MG63 (cell line): ENCODE measurements around the gene PCK2. TPM values are rescaled to one million over a fixed set of nuclear protein-coding genes. Genes with fewer than 3 reads are reported as not detected.

Source experiments
- DNase-seq: peaks from one replicate; pipeline ENCODE4 v3.0.0-alpha.2; 2020
- H3K27me3 ChIP-seq: fragments of 250-450 bp; sonication (Bioruptor Pico); 2 replicates; pipeline ENCODE4 v1.5.1; 2020; ENCODE audit warnings: mild to moderate bottlenecking, moderate library complexity
- H3K36me3 ChIP-seq: fragments of 250-450 bp; sonication (Bioruptor Pico); 2 replicates; pipeline ENCODE4 v1.5.1; 2020; ENCODE audit warnings: mild to moderate bottlenecking, moderate library complexity
- H3K4me3 ChIP-seq: fragments of 250-450 bp; sonication (Bioruptor Pico); 2 replicates; pipeline ENCODE4 v1.5.1; 2020; ENCODE audit warnings: mild to moderate bottlenecking, moderate library complexity
- H3K9me3 ChIP-seq: fragments of 250-450 bp; sonication (Bioruptor Pico); 2 replicates; pipeline ENCODE4 v1.5.1; 2020; ENCODE audit warnings: mild to moderate bottlenecking, moderate library complexity
- total RNA-seq: library from RNA; depleted of rRNA; stranded (reverse); fragments of >200 nt; shearing (Covaris generic); gene quantifications from 2 replicates; pipeline ENCODE4 v1.2.3, GENCODE V29; 2014; ENCODE audit warnings: low replicate concordance

PCK2 gene
- total RNA-seq, 1 experiment from 2014 or later, result 27.5 TPM

DNA sequence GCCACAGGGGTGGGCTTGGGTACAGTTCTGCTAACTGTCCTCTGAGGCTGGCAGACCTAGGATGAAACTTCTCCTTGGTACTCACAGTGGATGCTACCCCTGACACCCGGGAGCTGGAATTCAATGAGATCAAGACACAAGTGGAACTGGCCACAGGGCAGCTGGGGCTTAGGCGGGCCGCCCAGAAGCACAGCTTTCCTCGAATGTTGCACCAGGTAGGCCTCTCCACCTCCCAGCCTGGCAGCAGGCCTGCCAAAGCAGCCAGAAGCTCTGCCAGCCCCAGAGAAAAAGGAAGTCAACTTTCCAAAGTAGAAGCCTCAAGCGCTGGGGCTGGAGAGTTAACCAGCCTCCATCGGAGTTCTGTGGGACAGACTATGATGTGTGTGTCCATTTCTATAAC, 23.1 kb downstream of the PCK2 start:
- Histone ChIP-seq H3K36me3 (no peaks in the 10 kb centered on the region), H3K9me3 (no peaks in the 10 kb centered on the region), H3K4me3 (no peak overlapping the region), H3K27me3 (no peaks in the 10 kb centered on the region)
- no peak for DNase-seq

DNA sequence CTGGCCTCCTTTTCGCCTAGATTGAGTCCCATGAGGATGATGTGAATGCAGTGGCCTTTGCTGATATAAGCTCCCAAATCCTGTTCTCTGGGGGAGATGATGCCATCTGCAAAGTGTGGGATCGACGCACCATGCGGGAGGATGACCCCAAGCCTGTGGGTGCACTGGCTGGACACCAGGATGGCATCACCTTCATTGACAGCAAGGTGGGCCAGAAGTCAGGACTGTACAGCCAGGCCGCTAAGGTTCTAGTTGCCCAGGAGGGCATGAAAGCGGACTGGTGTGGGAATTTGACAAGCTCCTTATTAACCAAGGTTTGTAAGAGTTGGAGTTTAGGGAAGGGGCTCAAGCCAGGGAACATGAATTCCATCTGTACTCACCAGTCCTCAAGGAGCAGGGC, 25.6 kb downstream of the PCK2 start:
- no peaks in the 10 kb centered on the region for H3K27me3 ChIP-seq
- no peaks in the 10 kb centered on the region for H3K9me3 ChIP-seq
- DNase-seq, result no peak
- no peak overlapping the region for H3K4me3 ChIP-seq
- no peaks in the 10 kb centered on the region for H3K36me3 ChIP-seq

DNA sequence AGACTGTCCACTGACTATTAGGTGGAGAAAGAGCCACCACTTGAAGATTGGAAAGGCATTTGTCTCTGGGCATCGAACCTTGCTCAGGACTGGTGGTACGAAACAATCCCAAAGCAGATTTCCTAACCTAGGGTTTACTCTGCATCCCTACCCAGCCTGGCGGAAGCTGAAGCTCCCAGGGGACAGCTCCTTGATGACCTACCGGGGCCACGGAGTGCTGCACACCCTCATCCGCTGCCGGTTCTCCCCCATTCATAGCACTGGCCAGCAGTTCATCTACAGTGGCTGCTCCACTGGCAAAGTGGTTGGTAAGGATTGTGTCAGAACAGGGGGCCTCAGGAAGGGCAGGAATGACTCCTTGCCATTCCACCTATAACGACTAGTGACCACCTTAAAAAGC, 27.1 kb downstream of the PCK2 start:
- Histone ChIP-seq H3K9me3 (no peaks in the 10 kb centered on the region), H3K27me3 (no peaks in the 10 kb centered on the region), H3K4me3 (no peak overlapping the region), H3K36me3 (no peaks in the 10 kb centered on the region)
- no peak for DNase-seq

DNA sequence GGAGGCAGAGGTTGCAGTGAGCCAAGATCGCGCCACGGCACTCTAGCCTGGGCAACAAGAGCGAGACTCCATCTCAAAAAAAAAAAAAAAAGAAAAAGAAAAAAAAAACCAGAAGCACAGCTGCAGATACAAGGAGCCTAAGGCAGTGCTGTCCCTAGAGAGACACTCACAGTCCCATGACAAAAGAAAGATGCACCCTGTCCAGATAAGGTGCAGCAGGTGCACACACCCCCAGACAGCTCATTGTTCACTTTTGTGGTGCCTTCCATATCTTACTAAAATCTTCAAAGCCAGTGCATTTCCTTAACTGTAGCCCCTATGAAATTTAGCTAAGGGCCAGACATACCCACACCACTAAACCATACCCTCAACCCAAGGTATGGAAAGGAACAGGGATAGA, 28.3 kb downstream of the PCK2 start:
- DNase-seq, result no peak
- H3K4me3 ChIP-seq, result no peak overlapping the region
- H3K36me3 ChIP-seq, result no peaks in the 10 kb centered on the region
- H3K9me3 ChIP-seq, result no peaks in the 10 kb centered on the region
- no peaks in the 10 kb centered on the region for H3K27me3 ChIP-seq

DNA sequence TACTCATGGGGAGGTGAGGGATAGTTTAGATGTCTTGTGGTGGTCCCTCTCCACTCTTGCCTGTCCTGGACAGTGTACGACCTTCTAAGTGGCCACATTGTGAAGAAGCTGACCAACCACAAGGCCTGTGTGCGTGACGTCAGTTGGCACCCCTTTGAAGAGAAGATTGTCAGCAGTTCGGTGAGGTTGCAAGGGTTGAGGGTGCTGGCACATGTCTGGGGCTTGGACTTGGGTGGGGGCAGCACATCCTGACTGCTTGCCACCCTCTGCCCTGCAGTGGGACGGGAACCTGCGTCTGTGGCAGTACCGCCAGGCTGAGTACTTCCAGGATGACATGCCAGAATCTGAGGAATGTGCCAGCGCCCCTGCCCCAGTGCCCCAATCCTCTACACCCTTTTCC, 28.8 kb downstream of the PCK2 start:
- DNase-seq, result no peak
- Histone ChIP-seq H3K4me3 (no peak overlapping the region), H3K36me3 (no peaks in the 10 kb centered on the region), H3K27me3 (no peaks in the 10 kb centered on the region), H3K9me3 (no peaks in the 10 kb centered on the region)

DNA sequence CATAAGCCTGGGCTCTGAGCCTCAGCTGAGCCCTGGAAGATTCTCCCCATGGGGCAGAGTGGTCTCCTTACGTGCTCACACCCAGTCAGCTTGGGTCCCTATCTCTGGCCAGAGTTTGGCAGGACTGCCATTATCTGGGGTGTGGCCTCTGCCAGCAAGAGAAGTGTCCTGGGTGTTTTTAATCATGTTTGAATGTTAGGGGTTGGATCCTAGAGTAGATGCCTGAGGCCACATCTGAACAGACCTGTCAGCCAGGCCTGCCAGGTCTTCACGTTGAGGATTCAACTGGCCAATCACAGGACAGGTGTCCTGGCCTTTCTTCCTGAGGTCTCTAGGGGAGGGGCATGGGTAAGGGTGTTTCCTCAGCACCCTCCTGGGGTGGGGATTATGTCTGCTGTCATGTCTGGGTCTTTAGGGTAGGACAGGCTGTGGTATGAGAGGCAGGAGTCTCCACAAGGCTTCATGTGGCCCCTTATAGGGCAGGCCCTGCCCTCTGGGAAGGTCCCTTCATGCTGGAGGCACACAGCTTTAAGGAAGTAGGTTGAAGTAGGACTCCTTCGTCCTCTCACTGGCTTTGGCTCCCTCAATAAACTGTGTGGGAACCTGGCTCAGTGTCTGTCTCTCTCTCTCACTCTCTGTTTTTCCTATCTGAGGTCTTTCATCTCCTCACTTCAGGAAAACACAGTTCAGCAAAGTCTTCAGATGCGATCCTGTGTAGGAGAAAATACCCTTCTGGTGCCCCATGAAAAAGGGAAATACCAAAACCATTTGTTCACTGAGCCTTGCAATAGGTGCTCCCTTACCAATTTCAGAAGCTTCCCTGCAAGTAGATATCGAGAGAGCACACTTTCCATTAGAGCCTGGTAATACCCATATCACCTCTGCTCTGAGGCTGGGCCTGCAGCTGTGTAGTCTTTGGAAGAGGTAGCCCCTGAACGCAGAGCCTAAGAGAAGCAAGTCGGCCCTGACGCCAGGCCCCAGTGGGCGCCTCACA, 29.6 kb downstream of the PCK2 start:
- Histone ChIP-seq H3K36me3 (no peaks in the 10 kb centered on the region), H3K4me3 (no peak overlapping the region), H3K9me3 (no peaks in the 10 kb centered on the region), H3K27me3 (no peaks in the 10 kb centered on the region)
- no peak for DNase-seq

DNA sequence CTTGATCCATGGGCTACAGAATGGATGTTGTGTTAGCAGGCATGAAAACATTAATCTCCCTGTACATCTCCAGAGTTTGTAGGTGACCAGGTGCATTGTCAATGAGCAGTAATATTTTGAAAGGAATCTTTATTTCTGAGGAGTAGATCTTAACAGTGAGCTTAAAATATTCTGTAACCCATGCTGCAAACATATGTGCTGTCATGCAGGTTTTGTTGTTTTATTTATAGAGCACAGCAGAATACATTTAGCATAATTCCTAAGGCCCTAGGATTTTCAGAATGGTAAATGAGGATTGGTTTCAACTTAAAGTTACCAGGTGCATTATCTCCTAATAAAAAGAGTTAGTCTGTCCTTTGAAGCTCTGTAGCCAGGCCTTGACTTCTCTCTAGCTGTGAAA, 32.8 kb downstream of the PCK2 start:
- no peaks in the 10 kb centered on the region for H3K27me3 ChIP-seq
- no peak for DNase-seq
- no peak overlapping the region for H3K4me3 ChIP-seq
- no peaks in the 10 kb centered on the region for H3K9me3 ChIP-seq
- no peaks in the 10 kb centered on the region for H3K36me3 ChIP-seq

DNA sequence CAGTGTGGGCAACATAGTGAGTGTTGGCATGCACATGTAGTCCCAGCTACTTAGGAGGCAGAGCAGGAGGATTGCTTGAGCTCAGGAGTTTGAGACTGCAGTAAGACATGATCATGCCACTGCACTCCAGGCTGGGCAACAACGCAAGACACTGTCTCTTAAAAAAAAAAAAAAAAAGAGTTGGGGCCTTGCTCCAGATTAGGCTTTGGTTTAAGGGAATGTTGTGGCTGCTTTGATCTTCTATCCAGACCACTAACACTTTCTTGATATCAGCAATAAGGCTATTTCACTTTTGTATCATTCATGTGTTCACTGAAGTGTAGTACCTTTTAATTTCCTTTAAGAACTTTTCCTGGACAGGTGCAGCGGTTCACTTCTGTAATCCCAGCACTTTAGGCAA, 33.6 kb downstream of the PCK2 start:
- Histone ChIP-seq H3K36me3 (no peaks in the 10 kb centered on the region), H3K9me3 (no peaks in the 10 kb centered on the region), H3K27me3 (no peaks in the 10 kb centered on the region), H3K4me3 (no peak overlapping the region)
- no peak for DNase-seq

DNA sequence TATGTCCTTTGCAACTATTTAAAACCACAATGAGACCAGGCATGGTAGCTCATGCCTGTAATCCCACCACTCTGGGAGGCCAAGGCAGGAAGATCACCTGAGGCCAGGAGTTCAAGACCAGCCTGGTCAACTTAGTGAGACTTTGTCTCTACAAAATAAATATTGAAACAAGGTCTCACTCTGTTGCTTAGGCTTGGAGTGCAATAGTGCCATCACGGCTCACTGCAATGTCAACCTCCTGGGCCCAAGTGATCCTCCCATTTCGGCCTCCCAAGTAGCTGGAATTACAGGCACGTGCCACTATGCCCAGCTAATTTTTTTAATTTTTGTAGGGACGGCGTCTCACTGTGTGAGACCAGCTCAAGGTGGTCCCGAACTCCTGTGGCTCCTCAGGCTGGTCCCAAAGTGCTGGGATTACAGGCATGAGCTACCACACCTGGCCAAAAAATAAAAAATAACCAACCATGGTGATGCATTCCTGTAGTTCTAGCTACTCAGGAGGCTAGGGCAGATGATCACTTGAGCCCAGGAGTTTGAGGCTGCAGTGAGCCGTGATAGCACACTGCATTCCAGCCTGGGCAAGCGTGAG, 35.4 kb downstream of the PCK2 start:
- Histone ChIP-seq H3K4me3 (no peak overlapping the region), H3K36me3 (no peaks in the 10 kb centered on the region), H3K27me3 (no peaks in the 10 kb centered on the region), H3K9me3 (no peaks in the 10 kb centered on the region)
- no peak for DNase-seq

DNA sequence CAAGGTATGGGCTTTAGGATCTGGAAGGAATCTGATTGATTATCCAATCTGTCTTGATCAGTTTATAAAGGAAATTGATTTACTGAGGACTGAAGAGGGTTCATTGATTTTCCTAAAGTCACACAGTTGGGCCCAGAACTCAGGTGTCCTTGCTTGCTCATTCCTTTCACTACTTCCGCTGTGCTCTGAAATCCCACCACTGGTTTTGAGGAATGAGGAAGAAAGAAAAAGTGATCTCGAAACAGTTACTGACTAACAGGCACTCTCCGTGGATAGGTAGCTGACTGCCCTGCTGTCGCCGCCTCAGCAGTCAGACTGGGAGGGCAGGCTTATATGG, 36.2 kb downstream of the PCK2 start, which contains the start of gene FITM1:
Gene FITM1 (plus strand): TSS at position 280 of the 337 bp plus-strand sequence. CDS start 905 bp downstream, outside the sequence.
- no peak within 1 kb of the TSS for H3K4me3 ChIP-seq
- no peak for DNase-seq
- no peaks in the 10 kb centered on the region for H3K27me3 ChIP-seq
- H3K36me3 ChIP-seq, result no peaks in the 10 kb centered on the region
- no peaks in the 10 kb centered on the region for H3K9me3 ChIP-seq

DNA sequence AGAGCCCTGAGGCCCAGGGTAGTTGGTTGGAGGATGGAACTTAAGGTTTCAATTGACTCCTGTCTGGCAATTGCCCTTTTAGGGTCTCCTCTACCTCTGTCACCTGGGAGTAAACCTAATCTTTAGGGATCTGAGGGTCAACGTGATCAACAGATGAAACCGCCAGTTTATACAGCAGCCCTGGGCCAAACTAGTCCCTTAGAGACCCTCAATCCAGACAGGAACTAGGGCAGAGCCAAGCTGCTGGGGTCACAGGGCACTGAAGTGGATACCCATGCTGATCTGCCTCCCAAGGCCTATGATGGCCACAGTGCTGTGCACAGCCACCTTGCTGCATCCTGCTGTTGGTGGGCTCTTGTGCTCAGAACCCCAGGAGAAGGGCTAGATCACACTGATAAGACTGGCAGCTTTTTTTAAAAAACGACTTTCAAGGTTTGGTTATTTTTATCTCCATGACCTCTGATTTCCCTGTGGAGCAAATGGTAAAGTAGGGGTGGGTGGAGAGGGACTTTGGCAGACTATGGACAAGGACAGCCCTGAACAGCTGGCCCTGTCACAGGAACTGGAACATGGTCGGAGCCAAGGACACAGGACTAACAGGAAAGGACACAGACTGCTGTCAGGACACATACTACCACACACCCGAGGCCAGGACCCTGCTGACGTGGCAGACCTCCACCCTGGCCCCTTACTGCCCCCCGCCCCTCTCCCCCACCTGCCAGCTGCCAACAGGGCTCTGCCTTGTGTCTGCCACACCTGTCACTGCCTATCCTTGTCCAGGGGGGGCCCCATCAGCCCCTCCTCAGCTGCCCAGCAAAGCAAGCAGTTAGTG, 36.8 kb downstream of the PCK2 start:
- Histone ChIP-seq H3K9me3 (no peaks in the 10 kb centered on the region), H3K36me3 (no peaks in the 10 kb centered on the region), H3K27me3 (no peaks in the 10 kb centered on the region), H3K4me3 (no peak overlapping the region)
- no peak for DNase-seq

DNA sequence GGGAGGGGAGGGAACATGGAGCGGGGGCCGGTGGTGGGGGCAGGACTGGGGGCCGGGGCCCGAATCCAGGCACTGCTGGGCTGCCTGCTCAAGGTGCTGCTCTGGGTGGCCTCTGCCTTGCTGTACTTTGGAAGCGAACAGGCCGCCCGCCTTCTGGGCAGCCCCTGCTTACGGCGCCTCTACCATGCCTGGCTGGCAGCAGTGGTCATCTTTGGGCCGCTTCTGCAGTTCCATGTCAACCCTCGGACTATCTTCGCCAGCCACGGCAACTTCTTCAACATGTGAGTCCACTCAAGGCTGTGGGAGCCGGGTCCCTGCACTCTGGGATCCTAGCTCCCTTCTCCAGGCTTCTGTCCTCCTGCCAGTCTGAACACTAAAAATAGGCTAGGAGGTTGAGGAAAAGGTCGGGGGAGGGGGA, 37.4 kb downstream of the PCK2 start:
- DNase-seq, result no peak
- no peak overlapping the region for H3K4me3 ChIP-seq

DNA sequence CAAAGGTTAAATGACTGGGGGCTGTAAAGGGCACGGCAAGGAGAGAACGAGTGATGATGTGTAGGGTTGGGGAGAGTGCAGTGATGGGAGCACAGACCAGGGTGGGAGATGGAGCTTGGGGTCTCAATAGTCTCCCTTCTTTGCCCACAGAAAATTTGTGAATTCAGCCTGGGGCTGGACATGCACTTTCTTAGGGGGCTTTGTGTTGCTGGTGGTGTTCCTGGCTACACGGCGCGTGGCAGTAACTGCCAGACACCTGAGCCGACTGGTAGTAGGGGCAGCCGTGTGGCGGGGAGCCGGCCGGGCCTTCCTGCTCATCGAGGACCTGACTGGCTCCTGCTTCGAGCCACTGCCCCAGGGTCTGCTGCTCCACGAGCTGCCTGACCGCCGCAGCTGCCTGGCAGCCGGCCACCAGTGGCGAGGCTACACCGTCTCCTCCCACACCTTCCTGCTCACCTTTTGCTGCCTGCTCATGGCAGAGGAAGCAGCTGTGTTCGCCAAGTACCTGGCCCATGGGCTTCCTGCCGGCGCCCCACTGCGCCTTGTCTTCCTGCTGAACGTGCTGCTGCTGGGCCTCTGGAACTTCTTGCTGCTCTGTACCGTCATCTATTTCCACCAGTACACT, 38.1 kb downstream of the PCK2 start:
- H3K27me3 ChIP-seq, result no peaks in the 10 kb centered on the region
- no peak overlapping the region for H3K4me3 ChIP-seq
- DNase-seq, result no peak
- H3K36me3 ChIP-seq, result no peaks in the 10 kb centered on the region; the same call in 1 of the 2 replicates
- no peaks in the 10 kb centered on the region for H3K9me3 ChIP-seq

More for the DNA sequence above, 37.4 kb downstream of the PCK2 start:
- no peaks in the 10 kb centered on the region for H3K27me3 ChIP-seq
- no peaks in the 10 kb centered on the region for H3K9me3 ChIP-seq
- no peaks in the 10 kb centered on the region for H3K36me3 ChIP-seq

DNA sequence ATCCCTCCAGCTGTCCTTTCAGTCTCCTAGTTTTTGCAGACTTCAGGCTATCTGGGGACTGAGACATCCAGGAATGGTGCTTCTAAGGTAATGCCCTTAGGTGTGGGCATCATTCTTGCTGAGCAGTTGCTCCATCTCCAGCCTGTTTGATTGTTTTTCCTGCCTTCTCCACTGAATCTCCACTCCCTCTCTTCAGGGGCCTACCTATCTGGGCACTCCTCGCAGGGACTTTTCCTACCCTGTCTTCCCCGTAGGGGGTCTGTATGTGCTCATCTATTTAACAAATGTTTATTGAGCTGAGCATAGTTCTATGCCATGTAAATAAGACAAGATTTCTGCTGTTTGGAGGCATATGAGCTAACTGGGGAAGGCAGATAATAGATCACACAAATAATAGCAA, 38.9 kb downstream of the PCK2 start:
- H3K36me3 ChIP-seq, result peaks cover 3% of the 10 kb centered on the region; the same call in 1 of the 2 replicates
- H3K4me3 ChIP-seq, result no peak overlapping the region
- H3K27me3 ChIP-seq, result no peaks in the 10 kb centered on the region
- no peaks in the 10 kb centered on the region for H3K9me3 ChIP-seq
- no peak for DNase-seq

DNA sequence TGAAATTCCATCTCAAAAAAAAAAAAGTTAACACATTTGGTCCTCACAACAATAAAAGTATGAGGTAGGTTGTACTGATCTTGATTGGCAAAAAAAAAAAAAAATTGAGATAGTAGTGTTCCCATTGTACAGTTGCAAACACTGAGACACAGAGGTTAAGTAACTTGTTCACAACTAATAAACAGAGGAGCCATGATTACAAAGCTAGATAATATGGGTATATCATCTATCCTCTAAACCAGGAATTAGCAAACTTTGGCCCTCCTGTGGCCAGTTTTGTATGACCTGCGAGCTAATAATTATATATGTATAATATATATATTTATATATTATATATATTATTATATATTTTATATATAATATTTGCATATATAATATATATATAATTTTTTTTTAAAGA, 39.6 kb downstream of the PCK2 start:
- no peaks in the 10 kb centered on the region for H3K27me3 ChIP-seq
- H3K36me3 ChIP-seq, result peaks cover 6% of the 10 kb centered on the region; the same call in 1 of the 2 replicates
- no peaks in the 10 kb centered on the region for H3K9me3 ChIP-seq
- DNase-seq, result no peak
- H3K4me3 ChIP-seq, result no peak overlapping the region

DNA sequence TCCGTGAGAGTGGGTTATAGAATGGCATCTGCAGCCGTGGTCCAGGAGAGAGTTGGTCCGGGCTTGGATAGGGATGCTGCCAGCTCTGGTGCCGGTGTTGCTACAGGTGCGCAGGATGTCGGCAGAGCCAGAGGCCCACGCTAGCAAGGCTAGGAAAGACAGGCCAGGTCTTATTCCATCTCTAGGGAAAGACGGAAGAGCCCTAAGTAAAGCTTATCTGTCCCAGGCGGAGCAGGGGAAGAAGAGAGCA, 41.4 kb downstream of the PCK2 start:
- DNase-seq, result no peak

More for the DNA sequence above, 41.4 kb downstream of the PCK2 start:
- Histone ChIP-seq H3K9me3 (no peaks in the 10 kb centered on the region), H3K4me3 (peak overlapping the region; percentile 74), H3K36me3 (peaks cover 15% of the 10 kb centered on the region), H3K27me3 (no peaks in the 10 kb centered on the region)
